ENCODE measurements around the gene UBA5. TPM values are rescaled to one million over a fixed set of nuclear protein-coding genes. Genes with fewer than 3 reads are reported as not detected.

Gene UBA5
- total and polyA plus RNA-seq, 2 of the 13 experiments (the other 11 are each of a cell fraction or from before 2014, with no cell fraction given), result 30.2 to 46.8 TPM

- no peak for TF ChIP-seq SKI (IDR thresholded peaks at IDR 0.05; ENCODE audit: partially characterized antibody)
- no peak for TF ChIP-seq ZNF616 (CRISPR knock-in tag; IDR thresholded peaks at IDR 0.05; ENCODE audit: low read depth)
- TF ChIP-seq ZNF34 (CRISPR knock-in tag; IDR thresholded peaks at IDR 0.05; ENCODE audit: borderline replicate concordance), result no peak
These were observed 49.6 kb downstream of the UBA5 start (continued) for GRCh38 chr3:132709761-132710160.

- Histone ChIP-seq H3K79me2 (ENCODE audit: insufficient read depth, low read length) (no peaks in the 10 kb centered on the region), H3K9me3 (ENCODE audit: low read length) (no peaks in the 10 kb centered on the region), H3K9ac (ENCODE audit: insufficient read depth, low read depth, low read length) (no peak overlapping the region), H3K4me2 (ENCODE audit: low read depth, low read length) (no peak overlapping the region), H3K4me3 (replicated peaks in 1 of 3; ENCODE audit: insufficient read depth in 1 of 3, low read depth in 2 of 3, low read length in 3 of 3) (no peak overlapping the region), H4K20me1 (ENCODE audit: insufficient read depth, low read length) (no peaks in the 10 kb centered on the region), H3K27ac (ENCODE audit: extremely low read length, insufficient read depth, low read length) (no peak overlapping the region), H3K36me3 (replicated peaks in 1 of 2; ENCODE audit: control insufficient read depth in 1 of 2, insufficient read depth in 2 of 2, low read length in 2 of 2) (peaks cover 5 to 42% of the 10 kb centered on the region in 2 experiments; a peak in 4 of 5 replicates), H3K27me3 (ENCODE audit: control insufficient read depth in 1 of 2, insufficient read depth in 2 of 2, low read length in 2 of 2) (no peaks in the 10 kb centered on the region; a peak in 1 of 5 replicates), H2AFZ (ENCODE audit: low read length) (no peak overlapping the region), H3K4me1 (ENCODE audit: insufficient read depth, low read length) (no peaks in the 10 kb centered on the region)
- no peak for ATAC-seq
- 94% methylated on average over 6 of the region's 6 CpGs for WGBS (ENCODE audit: low lambda C conversion rate)
- ChIA-PET POLR2A (interaction anchor here (0.6 kb wide), 1 partner anchor 12 kb away, joined by 3 read pairs; no protein-coding TSS in a partner anchor), CTCF (ENCODE audit: low intra/inter-chr PET ratio, low total read pairs) (no interaction called here)
- no peak for FAIRE-seq
- BruUV-seq (replicated peaks), result no TSS peak
- no peak for DNase-seq (ENCODE audit: low spot score)
- in situ Hi-C loops (cut with HindIII; ENCODE audit: extremely low pct_ligation_motif_present, low pct_unique_long_range_greater_than_20kb) (no loop called here), intact Hi-C loops (cut with micrococcal nuclease; ENCODE audit: unreplicated experiment) (no loop called here)
- TF ChIP-seq, protein P1, sequence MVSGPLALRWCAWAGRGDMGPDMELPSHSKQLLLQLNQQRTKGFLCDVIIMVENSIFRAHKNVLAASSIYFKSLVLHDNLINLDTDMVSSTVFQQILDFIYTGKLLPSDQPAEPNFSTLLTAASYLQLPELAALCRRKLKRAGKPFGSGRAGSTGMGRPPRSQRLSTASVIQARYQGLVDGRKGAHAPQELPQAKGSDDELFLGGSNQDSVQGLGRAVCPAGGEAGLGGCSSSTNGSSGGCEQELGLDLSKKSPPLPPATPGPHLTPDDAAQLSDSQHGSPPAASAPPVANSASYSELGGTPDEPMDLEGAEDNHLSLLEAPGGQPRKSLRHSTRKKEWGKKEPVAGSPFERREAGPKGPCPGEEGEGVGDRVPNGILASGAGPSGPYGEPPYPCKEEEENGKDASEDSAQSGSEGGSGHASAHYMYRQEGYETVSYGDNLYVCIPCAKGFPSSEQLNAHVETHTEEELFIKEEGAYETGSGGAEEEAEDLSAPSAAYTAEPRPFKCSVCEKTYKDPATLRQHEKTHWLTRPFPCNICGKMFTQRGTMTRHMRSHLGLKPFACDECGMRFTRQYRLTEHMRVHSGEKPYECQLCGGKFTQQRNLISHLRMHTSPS (CRISPR knock-in tag; IDR thresholded peaks at IDR 0.05; ENCODE audit: low read depth), result no peak
- TF ChIP-seq ZNF382 (CRISPR knock-in tag; IDR thresholded peaks at IDR 0.05; ENCODE audit: borderline replicate concordance) (no peak), PREB (CRISPR knock-in tag; IDR thresholded peaks at IDR 0.05) (no peak), NFKBIZ (CRISPR knock-in tag; IDR thresholded peaks at IDR 0.05) (no peak), POLR2AphosphoS2 (IDR thresholded peaks at IDR 0.05; ENCODE audit: low read depth, low read length) (no peak), RNF2 (conservative IDR thresholded peaks at IDR 0.05; ENCODE audit: low read depth) (no peak), BORCS8-MEF2B (CRISPR knock-in tag; IDR thresholded peaks at IDR 0.05) (no peak), SNRNP70 (IDR thresholded peaks at IDR 0.05; ENCODE audit: low read depth, low read length) (no peak), SNAPC5 (CRISPR knock-in tag; IDR thresholded peaks at IDR 0.05; ENCODE audit: borderline replicate concordance) (no peak), FIP1L1 (IDR thresholded peaks at IDR 0.05; ENCODE audit: borderline replicate concordance, insufficient read depth, low read depth, low read length) (no peak)
- TF ChIP-seq, protein P2, sequence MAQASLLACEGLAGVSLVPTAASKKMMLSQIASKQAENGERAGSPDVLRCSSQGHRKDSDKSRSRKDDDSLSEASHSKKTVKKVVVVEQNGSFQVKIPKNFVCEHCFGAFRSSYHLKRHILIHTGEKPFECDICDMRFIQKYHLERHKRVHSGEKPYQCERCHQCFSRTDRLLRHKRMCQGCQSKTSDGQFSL (CRISPR knock-in tag; IDR thresholded peaks at IDR 0.05), result no peak
- TF ChIP-seq, protein P3, sequence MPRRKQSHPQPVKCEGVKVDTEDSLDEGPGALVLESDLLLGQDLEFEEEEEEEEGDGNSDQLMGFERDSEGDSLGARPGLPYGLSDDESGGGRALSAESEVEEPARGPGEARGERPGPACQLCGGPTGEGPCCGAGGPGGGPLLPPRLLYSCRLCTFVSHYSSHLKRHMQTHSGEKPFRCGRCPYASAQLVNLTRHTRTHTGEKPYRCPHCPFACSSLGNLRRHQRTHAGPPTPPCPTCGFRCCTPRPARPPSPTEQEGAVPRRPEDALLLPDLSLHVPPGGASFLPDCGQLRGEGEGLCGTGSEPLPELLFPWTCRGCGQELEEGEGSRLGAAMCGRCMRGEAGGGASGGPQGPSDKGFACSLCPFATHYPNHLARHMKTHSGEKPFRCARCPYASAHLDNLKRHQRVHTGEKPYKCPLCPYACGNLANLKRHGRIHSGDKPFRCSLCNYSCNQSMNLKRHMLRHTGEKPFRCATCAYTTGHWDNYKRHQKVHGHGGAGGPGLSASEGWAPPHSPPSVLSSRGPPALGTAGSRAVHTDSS (CRISPR knock-in tag; conservative IDR thresholded peaks at IDR 0.05), result no peak
- TF ChIP-seq, protein P4, sequence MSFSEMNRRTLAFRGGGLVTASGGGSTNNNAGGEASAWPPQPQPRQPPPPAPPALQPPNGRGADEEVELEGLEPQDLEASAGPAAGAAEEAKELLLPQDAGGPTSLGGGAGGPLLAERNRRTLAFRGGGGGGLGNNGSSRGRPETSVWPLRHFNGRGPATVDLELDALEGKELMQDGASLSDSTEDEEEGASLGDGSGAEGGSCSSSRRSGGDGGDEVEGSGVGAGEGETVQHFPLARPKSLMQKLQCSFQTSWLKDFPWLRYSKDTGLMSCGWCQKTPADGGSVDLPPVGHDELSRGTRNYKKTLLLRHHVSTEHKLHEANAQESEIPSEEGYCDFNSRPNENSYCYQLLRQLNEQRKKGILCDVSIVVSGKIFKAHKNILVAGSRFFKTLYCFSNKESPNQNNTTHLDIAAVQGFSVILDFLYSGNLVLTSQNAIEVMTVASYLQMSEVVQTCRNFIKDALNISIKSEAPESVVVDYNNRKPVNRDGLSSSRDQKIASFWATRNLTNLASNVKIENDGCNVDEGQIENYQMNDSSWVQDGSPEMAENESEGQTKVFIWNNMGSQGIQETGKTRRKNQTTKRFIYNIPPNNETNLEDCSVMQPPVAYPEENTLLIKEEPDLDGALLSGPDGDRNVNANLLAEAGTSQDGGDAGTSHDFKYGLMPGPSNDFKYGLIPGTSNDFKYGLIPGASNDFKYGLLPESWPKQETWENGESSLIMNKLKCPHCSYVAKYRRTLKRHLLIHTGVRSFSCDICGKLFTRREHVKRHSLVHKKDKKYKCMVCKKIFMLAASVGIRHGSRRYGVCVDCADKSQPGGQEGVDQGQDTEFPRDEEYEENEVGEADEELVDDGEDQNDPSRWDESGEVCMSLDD (CRISPR knock-in tag; IDR thresholded peaks at IDR 0.05; ENCODE audit: borderline replicate concordance), result no peak
These were observed 50.2 kb downstream of the UBA5 start for GRCh38 chr3:132710311-132710710.

Data from HepG2 (cell line).